ENCODE results near the gene MACROD2. TPM values are rescaled to one million over a fixed set of nuclear protein-coding genes. Genes with fewer than 3 reads are reported as not detected.

MACROD2 gene
- total and polyA plus RNA-seq, 4 donors, result 0.66 to 10.5 (median 3.3) TPM

DNA sequence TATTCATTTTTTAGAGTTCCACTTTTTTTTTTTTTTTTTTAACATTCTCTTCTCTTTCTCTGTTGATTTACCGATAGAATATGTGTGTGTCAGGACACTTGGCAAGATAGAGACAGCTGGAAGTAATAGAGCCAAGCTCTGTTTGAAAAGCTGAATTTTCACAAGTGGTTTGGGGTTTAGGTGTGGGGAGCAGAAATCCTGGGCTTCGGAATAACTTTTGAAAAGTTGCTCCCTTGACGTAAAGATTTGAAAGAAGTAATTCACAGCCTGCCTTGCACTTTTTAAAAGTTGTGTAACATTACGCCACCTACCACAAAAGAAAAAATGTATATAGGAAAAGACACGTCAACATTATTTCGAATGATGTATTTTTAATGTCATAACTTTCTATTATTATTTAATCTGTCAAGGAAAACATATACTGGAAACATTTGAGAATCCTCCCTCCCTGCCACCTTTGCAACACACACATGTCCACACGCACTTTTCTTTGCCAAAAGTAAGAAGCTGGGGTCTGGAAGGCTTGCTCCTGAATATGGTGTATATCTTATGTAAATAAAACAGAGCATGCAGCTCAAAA lies 1660.1 kb downstream of the MACROD2 start:
- no peaks in the 10 kb centered on the region for H3K9me3 ChIP-seq (ENCODE audit: control insufficient read depth in 4 of 4, low read length in 3 of 4)
- no peak overlapping the region for H3K4me3 ChIP-seq (ENCODE audit: low read depth in 1 of 3, low read length in 3 of 3)
- no peak for TF ChIP-seq HNF4G (IDR thresholded peaks at IDR 0.05)
- TF ChIP-seq, protein P1, sequence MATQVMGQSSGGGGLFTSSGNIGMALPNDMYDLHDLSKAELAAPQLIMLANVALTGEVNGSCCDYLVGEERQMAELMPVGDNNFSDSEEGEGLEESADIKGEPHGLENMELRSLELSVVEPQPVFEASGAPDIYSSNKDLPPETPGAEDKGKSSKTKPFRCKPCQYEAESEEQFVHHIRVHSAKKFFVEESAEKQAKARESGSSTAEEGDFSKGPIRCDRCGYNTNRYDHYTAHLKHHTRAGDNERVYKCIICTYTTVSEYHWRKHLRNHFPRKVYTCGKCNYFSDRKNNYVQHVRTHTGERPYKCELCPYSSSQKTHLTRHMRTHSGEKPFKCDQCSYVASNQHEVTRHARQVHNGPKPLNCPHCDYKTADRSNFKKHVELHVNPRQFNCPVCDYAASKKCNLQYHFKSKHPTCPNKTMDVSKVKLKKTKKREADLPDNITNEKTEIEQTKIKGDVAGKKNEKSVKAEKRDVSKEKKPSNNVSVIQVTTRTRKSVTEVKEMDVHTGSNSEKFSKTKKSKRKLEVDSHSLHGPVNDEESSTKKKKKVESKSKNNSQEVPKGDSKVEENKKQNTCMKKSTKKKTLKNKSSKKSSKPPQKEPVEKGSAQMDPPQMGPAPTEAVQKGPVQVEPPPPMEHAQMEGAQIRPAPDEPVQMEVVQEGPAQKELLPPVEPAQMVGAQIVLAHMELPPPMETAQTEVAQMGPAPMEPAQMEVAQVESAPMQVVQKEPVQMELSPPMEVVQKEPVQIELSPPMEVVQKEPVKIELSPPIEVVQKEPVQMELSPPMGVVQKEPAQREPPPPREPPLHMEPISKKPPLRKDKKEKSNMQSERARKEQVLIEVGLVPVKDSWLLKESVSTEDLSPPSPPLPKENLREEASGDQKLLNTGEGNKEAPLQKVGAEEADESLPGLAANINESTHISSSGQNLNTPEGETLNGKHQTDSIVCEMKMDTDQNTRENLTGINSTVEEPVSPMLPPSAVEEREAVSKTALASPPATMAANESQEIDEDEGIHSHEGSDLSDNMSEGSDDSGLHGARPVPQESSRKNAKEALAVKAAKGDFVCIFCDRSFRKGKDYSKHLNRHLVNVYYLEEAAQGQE (IDR thresholded peaks at IDR 0.05), result no peak
- TF ChIP-seq, protein P2, sequence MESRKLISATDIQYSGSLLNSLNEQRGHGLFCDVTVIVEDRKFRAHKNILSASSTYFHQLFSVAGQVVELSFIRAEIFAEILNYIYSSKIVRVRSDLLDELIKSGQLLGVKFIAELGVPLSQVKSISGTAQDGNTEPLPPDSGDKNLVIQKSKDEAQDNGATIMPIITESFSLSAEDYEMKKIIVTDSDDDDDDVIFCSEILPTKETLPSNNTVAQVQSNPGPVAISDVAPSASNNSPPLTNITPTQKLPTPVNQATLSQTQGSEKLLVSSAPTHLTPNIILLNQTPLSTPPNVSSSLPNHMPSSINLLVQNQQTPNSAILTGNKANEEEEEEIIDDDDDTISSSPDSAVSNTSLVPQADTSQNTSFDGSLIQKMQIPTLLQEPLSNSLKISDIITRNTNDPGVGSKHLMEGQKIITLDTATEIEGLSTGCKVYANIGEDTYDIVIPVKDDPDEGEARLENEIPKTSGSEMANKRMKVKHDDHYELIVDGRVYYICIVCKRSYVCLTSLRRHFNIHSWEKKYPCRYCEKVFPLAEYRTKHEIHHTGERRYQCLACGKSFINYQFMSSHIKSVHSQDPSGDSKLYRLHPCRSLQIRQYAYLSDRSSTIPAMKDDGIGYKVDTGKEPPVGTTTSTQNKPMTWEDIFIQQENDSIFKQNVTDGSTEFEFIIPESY (IDR thresholded peaks at IDR 0.05), result no peak
- TF ChIP-seq NR2F2 (IDR thresholded peaks at IDR 0.05), result no peak
- H3K9ac ChIP-seq (ENCODE audit: low read depth in 1 of 2, low read length in 2 of 2), result no peak overlapping the region
- H3K27me3 ChIP-seq (ENCODE audit: control insufficient read depth in 4 of 4, insufficient read depth in 4 of 4, low read length in 3 of 4), result no peaks in the 10 kb centered on the region
- H3K27ac ChIP-seq (ENCODE audit: low read depth in 1 of 2, low read length in 2 of 2), result no peak overlapping the region
- no peaks in the 10 kb centered on the region for H3K4me1 ChIP-seq (ENCODE audit: control insufficient read depth in 4 of 4, insufficient read depth in 4 of 4, low read length in 3 of 4)
- no peak for DNase-seq (ENCODE audit: low spot score)
- no peaks in the 10 kb centered on the region for H3K36me3 ChIP-seq (ENCODE audit: control insufficient read depth in 4 of 4, insufficient read depth in 3 of 4, low read depth in 1 of 4, low read length in 3 of 4)
- 87% methylated on average over 7 of the region's 7 CpGs for WGBS

DNA sequence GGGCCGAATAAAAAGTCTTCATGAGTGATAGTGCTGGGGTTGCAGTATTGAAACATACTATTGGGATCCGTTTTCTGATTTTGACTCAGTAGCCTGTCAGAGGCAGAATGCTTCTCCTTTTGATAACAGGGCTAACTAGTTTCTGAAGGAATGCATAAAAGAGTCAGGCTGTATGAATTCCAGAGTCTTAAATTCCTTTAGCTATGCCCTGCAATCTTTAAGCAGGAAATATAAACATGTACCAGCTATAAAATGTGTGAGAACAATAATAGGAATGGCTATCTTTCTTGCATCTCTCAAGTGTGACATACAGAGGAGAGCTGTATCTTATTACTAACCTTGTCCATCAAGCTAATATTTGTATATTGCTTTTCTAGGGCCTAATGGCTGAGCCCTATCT lies 1660.8 kb downstream of the MACROD2 start:
- no peak for DNase-seq (ENCODE audit: low spot score)
- no peaks in the 10 kb centered on the region for H3K27me3 ChIP-seq (ENCODE audit: control insufficient read depth in 4 of 4, insufficient read depth in 4 of 4, low read length in 3 of 4)

More for the DNA sequence above, 1660.8 kb downstream of the MACROD2 start:
- Histone ChIP-seq H3K4me1 (ENCODE audit: control insufficient read depth in 4 of 4, insufficient read depth in 4 of 4, low read length in 3 of 4) (no peaks in the 10 kb centered on the region), H3K36me3 (ENCODE audit: control insufficient read depth in 4 of 4, insufficient read depth in 3 of 4, low read depth in 1 of 4, low read length in 3 of 4) (no peaks in the 10 kb centered on the region), H3K4me3 (ENCODE audit: low read depth in 1 of 3, low read length in 3 of 3) (no peak overlapping the region), H3K9me3 (ENCODE audit: control insufficient read depth in 4 of 4, low read length in 3 of 4) (no peaks in the 10 kb centered on the region), H3K27ac (ENCODE audit: low read depth in 1 of 2, low read length in 2 of 2) (no peak overlapping the region), H3K9ac (ENCODE audit: low read depth in 1 of 2, low read length in 2 of 2) (no peak overlapping the region)
- 79% methylated on average over 2 of the region's 2 CpGs for WGBS
- TF ChIP-seq YY1 (IDR thresholded peaks at IDR 0.05) (no peak), EGR1 (IDR thresholded peaks at IDR 0.05; ENCODE audit: low read depth in 2 of 2) (no peak), TAF1 (conservative IDR thresholded peaks at IDR 0.05) (no peak), SP1 (IDR thresholded peaks at IDR 0.05) (no peak), RXRA (IDR thresholded peaks at IDR 0.05) (no peak), FOXA1 (IDR thresholded peaks at IDR 0.05) (no peak), HNF4G (IDR thresholded peaks at IDR 0.05) (no peak), JUND (IDR thresholded peaks at IDR 0.05) (no peak), GABPA (IDR thresholded peaks at IDR 0.05 in 1 of 2, conservative IDR thresholded peaks at IDR 0.05 in 1 of 2) (no peak), HNF4A (conservative IDR thresholded peaks at IDR 0.05) (no peak), FOXA2 (IDR thresholded peaks at IDR 0.05) (no peak), RAD21 (IDR thresholded peaks at IDR 0.05) (no peak), NR2F2 (IDR thresholded peaks at IDR 0.05) (no peak)
- TF ChIP-seq, protein P2 (IDR thresholded peaks at IDR 0.05), result no peak
- TF ChIP-seq, protein P3, sequence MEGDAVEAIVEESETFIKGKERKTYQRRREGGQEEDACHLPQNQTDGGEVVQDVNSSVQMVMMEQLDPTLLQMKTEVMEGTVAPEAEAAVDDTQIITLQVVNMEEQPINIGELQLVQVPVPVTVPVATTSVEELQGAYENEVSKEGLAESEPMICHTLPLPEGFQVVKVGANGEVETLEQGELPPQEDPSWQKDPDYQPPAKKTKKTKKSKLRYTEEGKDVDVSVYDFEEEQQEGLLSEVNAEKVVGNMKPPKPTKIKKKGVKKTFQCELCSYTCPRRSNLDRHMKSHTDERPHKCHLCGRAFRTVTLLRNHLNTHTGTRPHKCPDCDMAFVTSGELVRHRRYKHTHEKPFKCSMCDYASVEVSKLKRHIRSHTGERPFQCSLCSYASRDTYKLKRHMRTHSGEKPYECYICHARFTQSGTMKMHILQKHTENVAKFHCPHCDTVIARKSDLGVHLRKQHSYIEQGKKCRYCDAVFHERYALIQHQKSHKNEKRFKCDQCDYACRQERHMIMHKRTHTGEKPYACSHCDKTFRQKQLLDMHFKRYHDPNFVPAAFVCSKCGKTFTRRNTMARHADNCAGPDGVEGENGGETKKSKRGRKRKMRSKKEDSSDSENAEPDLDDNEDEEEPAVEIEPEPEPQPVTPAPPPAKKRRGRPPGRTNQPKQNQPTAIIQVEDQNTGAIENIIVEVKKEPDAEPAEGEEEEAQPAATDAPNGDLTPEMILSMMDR (IDR thresholded peaks at IDR 0.05; ENCODE audit: low read depth, low read length, missing input control), result no peak
- TF ChIP-seq, protein P4, sequence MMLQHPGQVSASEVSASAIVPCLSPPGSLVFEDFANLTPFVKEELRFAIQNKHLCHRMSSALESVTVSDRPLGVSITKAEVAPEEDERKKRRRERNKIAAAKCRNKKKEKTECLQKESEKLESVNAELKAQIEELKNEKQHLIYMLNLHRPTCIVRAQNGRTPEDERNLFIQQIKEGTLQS (IDR thresholded peaks at IDR 0.05), result no peak
- TF ChIP-seq, protein P1 (IDR thresholded peaks at IDR 0.05), result no peak
- TF ChIP-seq, protein P5, sequence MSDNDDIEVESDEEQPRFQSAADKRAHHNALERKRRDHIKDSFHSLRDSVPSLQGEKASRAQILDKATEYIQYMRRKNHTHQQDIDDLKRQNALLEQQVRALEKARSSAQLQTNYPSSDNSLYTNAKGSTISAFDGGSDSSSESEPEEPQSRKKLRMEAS (IDR thresholded peaks at IDR 0.05), result no peak

All from liver (tissue), 9 donors.